GM20431 (cell line): Measurements from ENCODE around the gene CFAP73.

Experiments
- in situ Hi-C: fragments of 300-500 bp; cut with MseI, MboI; formaldehyde crosslinking; loops from one replicate; pipeline ENCODE4 v1.15.0; 2020; ENCODE audit warnings: low sequenced_read_pairs; ENCODE audit not compliant: unreplicated experiment

CFAP73 gene

DNA sequence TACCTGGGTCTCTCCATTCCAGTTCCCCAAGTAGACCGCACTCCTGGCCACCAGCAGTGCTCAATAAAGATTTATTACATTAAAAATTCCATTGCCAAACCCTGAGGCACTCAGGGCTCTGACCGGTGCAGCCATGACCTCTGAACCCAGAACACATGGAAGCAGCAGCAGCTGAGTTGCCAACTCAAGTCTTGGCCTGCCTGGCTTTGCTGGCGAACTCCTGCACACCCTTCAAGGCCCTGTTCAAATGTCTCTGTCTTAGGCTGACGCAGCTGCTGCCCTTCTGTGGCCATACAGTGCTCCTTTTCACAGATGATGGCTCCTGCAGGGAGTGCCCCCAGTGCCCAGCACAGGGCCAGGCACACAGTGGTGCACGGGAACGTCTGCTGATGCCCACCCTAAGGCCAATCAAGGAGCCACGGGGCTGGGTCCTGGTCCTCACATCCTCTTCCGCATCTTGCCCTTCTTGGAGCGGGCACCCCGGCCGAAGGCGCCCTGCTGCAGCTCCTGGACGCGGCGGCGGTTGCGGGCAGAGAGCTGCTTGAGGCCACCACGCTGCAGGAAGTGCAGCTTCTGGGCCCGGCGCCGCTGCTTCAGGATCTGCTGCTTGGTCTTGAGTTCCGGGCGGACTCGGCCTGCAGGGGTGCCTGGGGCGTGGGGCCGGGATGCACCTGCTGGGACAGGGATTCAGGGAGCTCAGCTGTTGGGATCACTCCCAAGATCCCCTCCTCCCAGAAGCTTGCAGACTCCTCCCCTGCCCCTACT is 9.1 kb downstream of the CFAP73 start:
- in situ Hi-C loops, result loop anchor here (10.0 kb wide), 1 partner anchor 114 kb away; no protein-coding TSS in a partner anchor

DNA sequence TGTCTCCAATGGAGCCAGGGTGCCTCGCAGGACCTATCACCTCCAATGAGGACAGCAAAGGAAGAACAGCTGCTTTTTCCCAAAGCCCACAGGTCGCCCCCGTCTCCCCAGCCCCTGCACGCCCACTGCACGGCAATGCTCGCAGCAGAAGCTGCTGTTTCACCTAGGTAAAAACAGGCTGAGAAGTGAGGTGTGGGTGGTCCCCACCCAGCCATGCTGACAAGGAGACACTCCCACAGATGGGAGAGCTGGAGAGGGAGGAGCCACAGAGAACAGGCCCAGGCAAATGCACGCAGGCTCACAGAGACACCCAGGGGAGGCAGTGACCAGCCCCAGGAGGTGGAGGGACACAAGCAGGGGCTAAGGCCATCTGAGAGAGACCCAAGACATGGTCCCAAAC is 10.4 kb downstream of the CFAP73 start:
- in situ Hi-C loops, result loop anchor here (10.0 kb wide), 1 partner anchor 115 kb away; no protein-coding TSS in a partner anchor

DNA sequence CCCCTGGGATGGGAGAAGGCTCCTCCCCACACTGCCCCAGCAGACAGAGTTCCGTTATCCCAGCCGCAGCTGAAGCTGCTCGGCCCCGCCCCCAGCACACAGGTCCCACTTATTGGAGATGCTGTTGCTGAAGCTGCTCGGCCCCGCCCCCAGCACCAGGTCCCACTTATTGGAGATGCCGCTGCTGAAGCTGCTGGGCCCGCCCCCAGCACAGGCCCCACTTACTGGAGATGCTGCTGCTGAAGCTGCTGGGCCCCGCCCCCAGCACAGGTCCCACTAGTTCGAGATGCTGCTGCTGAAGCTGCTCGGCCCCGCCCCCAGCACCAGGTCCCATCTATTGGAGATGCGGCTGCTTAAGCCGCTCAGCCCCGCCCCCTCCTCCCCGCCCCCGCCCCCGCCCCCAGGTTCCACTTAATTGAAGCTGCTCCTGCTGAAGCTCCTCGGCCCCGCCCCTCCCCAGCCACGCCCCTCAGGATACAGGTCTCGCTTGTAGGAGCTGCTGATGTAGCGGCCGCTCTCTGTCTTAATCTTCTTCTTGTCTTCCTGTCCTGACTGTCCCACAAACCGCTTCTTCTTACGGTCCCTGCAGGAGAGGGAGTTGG is 12.0 kb downstream of the CFAP73 start:
- in situ Hi-C loops, result no loop called here

DNA sequence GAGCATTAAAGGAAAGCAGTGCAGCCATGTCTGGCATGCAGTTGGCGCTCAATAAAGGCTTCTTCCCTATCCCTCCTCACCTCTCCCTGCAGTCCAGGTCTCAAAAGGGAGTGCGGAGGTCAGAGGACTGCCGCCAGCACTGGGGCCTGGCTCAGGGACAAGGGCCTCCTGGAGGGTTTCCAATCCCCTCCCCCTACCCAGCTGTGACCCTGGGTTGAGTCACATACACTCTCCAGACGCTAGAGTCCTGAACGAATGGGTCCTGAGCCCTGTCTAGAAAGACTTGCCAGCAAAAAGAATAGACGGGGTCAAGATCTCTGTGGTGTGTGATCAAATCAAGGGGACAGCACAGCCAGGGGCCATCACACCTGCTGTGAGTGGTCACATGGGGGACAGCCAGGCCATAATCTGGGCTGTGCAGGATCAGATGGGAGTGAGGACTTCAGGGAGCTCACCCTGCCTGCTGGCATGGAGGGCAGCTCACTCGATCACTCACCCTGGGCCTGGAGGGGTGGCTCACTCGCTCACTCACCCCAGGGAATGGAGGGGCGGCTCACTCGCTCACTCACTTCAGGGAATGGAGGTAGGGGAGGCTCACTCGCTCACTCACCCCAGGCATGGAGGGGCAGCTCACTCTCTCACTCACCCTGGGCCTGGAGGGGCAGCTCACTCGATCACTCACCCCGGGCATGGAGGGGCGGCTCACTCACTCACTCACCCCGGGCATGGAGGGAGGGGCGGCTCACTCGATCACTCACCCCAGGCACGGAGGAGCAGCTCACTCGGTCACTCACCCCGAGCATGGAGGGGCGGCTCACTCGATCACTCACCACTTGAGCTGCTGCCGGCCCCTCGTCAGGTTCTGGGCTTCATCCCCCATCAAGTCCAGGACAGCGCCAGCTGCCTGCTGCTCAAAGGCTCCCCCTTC is 12.8 kb downstream of the CFAP73 start:
- in situ Hi-C loops, result no loop called here

GRCh38 chr12:113163030-113163360 is 13.5 kb downstream of the CFAP73 start:
- in situ Hi-C loops, result no loop called here

DNA sequence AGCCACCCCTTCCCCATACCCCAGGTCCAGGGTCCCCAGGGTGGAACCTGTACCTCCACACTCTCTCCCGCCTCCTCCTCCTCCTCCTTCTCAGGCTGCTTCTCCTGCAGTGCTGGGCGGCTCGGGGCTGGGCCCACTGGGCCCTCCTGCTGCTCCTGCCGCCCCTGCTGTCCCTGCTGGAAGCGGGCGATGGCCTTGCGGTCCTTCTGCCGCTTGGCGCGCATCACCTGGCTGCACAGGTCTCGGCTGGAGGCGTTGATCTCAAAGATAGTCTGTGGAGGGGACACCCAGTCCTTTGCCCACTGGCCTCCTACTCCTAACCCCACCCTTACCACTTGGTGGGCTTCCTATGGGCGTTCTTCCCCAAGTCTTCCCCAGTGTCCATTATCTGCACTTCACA is 14.5 kb downstream of the CFAP73 start:
- in situ Hi-C loops, result no loop called here

DNA sequence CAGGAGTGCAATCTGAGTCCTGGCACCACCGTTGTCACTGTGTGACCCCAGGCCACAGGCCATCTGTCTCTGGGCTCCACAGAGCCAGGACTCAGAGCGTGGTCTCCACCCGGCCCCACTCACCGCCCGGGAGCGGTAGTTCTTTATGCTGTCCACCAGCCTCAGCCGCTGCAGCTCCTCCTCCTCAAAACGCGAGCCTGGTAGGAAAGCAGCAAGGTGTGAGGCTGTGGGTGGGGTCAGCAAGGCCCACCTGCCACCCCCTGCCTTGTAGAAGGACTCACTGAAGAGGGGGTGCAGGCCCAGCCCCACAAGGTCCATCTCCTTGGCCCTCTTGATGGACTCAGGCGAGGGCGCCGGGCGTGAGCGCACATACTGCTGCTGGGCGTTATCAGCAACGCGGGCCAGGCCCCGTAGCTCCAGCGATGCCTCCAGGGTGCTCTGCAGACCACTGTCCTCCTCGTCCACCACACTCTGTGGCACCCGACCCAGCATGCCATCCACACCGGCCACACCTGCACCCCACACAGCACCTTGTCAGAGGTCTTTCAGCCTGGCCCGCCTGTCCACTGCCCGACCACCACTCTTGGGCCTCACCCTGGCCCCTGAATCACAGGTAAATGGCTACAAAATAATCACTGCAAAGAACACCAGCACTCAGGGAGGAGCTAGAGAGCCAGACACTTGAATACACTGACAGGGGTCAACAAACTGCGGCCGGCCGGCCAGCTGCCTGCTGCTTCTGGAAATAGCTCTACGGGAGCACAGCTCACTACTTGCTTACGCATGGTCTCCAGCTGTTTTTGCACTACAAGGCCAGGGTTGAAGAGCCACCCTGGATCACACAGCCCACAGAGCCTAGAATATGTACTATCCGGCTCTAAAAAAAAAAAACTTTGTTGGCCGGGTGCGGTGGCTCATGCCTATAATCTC is 16.3 kb downstream of the CFAP73 start:
- in situ Hi-C loops, result no loop called here

- in situ Hi-C loops, result no loop called here
Observed at GRCh38 chr12:113167868-113168267, 18.3 kb downstream of the CFAP73 start.

- in situ Hi-C loops, result no loop called here
Observed at GRCh38 chr12:113169697-113170096, 20.2 kb downstream of the CFAP73 start.

DNA sequence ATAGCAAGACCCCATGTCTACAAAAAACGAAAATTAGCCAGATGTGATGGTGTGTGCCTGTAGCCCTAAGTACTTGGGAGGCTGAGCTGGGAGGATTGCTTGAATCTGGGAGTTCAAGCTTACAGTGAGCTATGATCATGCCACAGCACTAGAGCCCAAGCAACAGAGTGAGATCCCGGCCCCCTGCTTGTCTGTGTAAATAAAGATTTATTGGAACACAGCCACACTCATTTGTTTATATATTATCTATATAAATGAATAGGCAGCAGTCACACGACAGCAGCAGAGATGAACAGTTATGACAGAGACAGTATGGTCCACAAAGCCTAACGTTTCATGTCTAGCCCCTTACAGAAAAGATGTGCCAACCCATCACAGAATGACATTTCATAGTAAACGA is 20.9 kb downstream of the CFAP73 start:
- in situ Hi-C loops, result no loop called here

DNA sequence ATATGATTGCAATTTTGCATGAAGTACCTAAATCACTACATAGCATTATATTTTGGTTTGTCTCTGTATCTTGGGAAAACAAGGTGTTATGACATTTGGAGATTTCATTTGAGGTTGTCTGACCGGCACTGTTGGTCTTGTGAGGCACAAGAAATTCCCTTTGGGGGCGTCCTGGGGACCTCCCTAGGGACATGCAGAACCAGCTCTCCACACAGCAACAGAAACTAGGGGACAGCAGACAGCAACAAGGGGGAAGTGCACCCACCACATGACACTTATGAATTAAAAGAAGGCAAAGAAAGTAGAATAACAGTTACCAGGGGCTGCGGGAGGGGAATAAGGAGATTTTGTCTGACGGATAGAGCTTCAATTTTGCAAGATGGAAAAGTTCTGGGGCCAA is 21.4 kb downstream of the CFAP73 start:
- in situ Hi-C loops, result no loop called here

GRCh38 chr12:113171543-113171942 is 22.0 kb downstream of the CFAP73 start:
- in situ Hi-C loops, result no loop called here

DNA sequence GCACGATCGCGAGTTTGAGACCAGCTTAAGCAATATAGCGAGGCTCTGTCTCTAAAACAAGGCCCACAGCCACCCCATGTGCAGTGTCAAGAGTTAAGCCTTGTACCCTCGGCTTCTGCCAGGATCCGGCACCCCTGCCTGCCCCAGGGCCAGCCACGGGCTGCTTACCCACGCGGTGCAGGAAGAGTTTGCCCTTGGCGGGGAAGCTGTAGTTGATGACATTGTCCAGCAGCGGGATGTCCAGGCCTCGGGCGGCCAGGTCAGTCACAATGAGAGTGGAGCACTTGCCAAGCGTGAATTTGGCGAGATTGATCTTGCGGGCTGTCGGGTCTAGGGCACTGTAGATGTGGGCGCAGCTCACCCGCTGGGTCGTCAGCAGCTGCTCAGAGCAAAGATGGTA is 22.7 kb downstream of the CFAP73 start:
- in situ Hi-C loops, result no loop called here

GRCh38 chr12:113173081-113173698 is 23.7 kb downstream of the CFAP73 start:
- in situ Hi-C loops, result no loop called here

DNA sequence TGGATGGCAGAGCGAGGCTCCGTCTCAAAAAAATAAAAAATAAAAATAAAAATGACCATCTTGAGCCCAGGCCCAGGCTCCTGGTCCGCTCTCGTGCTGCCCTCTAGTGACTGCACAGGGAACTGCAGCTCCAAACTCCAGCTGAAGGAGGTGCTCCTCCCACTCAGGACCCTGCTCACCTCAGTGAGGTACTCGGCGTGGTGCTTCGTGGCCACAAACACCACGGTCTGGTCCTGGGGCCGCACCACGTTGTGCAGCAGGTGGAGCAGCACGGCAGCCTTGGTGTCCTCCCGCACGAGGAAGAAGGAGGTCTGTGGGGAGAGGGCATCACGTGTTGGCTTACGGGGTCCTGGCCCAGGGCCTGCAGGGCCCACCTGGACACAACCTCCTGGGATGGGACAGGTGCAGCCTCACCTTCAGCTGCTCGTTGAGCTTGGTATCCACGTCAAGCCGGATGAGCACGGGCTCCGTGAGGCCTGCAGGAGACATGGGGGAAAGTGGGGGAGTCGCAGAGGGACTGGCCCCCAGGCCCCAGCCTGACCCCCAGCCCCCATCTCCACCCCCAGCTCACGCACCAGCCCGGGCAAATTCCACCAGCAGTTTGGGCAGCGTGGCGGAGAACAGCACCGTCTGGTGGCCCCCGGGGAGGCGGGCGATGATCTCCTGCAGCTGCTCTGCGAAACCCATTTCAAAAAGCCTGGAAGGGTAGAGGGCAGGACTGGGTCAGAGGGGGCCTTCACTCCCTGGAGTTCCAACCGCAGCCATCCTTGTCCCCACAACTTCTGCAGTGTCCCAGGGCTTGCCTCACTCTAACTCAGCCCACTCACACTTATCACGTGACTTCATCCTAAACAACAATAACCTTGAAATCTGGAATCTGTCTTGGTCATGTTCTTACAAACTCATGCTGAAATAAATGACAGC is 25.2 kb downstream of the CFAP73 start:
- in situ Hi-C loops, result no loop called here

GRCh38 chr12:113179023-113179422 is 29.5 kb downstream of the CFAP73 start:
- in situ Hi-C loops, result no loop called here

DNA sequence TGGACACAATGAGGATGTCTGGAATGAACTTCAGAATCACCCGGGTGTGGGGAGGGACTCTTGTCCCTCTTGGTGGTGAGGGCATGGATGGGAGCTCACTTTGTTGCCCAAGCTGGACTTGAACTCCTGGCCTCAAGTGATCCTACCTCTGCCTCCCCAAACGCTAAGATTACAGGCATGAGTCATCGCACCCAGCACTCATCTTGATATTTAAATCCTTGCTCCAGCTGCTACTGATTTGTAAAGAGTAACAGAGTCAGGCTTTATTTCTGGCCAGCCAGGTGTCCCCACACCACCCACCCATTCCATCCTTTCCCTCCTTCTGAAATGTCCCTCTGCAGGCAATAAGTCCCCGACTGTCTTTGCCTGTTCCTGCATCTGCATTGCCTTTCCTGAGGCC is 30.8 kb downstream of the CFAP73 start:
- in situ Hi-C loops, result no loop called here

- in situ Hi-C loops, result no loop called here
Observed at GRCh38 chr12:113181975-113182374, 32.5 kb downstream of the CFAP73 start.
